Measurements from ENCODE around the gene MAB21L3. TPM values are rescaled to one million over a fixed set of nuclear protein-coding genes. Genes with fewer than 3 reads are reported as not detected.

MAB21L3 gene
- total RNA-seq, 1 donor = 0.36 TPM

GRCh38 chr1:116164604-116165368 is 53.6 kb downstream of the MAB21L3 start:
- H2AFZ ChIP-seq (ENCODE audit: low read length) = no peak overlapping the region
- no peak for TF ChIP-seq CTCF (IDR thresholded peaks at IDR 0.05; ENCODE audit: extremely low read depth, low read depth, low read length)
- peaks cover 16% of the 10 kb centered on the region for H3K27me3 ChIP-seq (ENCODE audit: insufficient read depth, low read length)
- H4K20me1 ChIP-seq (ENCODE audit: insufficient read depth, low read length) = no peaks in the 10 kb centered on the region
- DNase-seq (ENCODE audit: insufficient read length, low spot score, missing footprints) = no peak
- H3K4me2 ChIP-seq (ENCODE audit: insufficient read depth, low read length) = no peak overlapping the region
- H3K4me3 ChIP-seq (ENCODE audit: insufficient read depth, low read length) = no peak overlapping the region
- no peak overlapping the region for H3K27ac ChIP-seq (ENCODE audit: low read depth, low read length)
- no peaks in the 10 kb centered on the region for H3K36me3 ChIP-seq (ENCODE audit: insufficient read depth, low read length)
- no peaks in the 10 kb centered on the region for H3K79me2 ChIP-seq (ENCODE audit: insufficient read depth, low read length)
- H3K4me1 ChIP-seq (ENCODE audit: insufficient read depth, low read length) = no peaks in the 10 kb centered on the region
- H3K9me3 ChIP-seq (ENCODE audit: low read depth, low read length) = no peaks in the 10 kb centered on the region

DNA sequence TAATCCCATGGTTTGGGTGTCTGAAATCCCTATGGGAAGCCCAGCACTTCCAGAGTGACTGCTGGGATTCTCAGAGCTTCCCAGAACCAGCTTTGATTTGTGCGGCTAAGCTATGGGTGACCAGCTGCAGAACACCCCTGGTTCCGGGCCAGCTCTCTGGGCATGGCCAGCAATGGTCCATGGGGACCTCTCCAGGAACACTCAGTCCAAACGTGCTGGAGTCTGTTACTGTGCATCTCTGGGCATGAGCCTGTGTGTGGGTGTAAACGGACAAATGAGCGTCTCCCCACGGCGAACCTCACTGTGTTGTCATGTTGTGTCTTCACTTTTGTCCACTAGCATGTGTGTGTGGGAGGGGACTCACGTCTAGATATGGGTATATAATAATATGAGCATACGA is 54.4 kb downstream of the MAB21L3 start:
- Histone ChIP-seq H3K36me3 (ENCODE audit: insufficient read depth, low read length) (no peaks in the 10 kb centered on the region), H3K27ac (ENCODE audit: low read depth, low read length) (no peak overlapping the region), H4K20me1 (ENCODE audit: insufficient read depth, low read length) (no peaks in the 10 kb centered on the region), H3K4me3 (ENCODE audit: insufficient read depth, low read length) (no peak overlapping the region), H3K27me3 (ENCODE audit: insufficient read depth, low read length) (peaks cover 16% of the 10 kb centered on the region), H3K79me2 (ENCODE audit: insufficient read depth, low read length) (no peaks in the 10 kb centered on the region), H2AFZ (ENCODE audit: low read length) (no peak overlapping the region), H3K9me3 (ENCODE audit: low read depth, low read length) (no peaks in the 10 kb centered on the region), H3K4me1 (ENCODE audit: insufficient read depth, low read length) (no peaks in the 10 kb centered on the region), H3K4me2 (ENCODE audit: insufficient read depth, low read length) (no peak overlapping the region)
- no peak for TF ChIP-seq CTCF (IDR thresholded peaks at IDR 0.05; ENCODE audit: extremely low read depth, low read depth, low read length)
- DNase-seq (ENCODE audit: insufficient read length, low spot score, missing footprints) = no peak

- H3K4me2 ChIP-seq (ENCODE audit: insufficient read depth, low read length) = no peak overlapping the region
- DNase-seq (ENCODE audit: insufficient read length, low spot score, missing footprints) = no peak
Observed at GRCh38 chr1:116166011-116166571, 54.9 kb downstream of the MAB21L3 start.

More at GRCh38 chr1:116166011-116166571, 54.9 kb downstream of the MAB21L3 start:
- Histone ChIP-seq H3K79me2 (ENCODE audit: insufficient read depth, low read length) (no peaks in the 10 kb centered on the region), H3K9me3 (ENCODE audit: low read depth, low read length) (no peaks in the 10 kb centered on the region), H4K20me1 (ENCODE audit: insufficient read depth, low read length) (no peaks in the 10 kb centered on the region), H3K4me1 (ENCODE audit: insufficient read depth, low read length) (no peaks in the 10 kb centered on the region), H3K27ac (ENCODE audit: low read depth, low read length) (no peak overlapping the region), H2AFZ (ENCODE audit: low read length) (no peak overlapping the region), H3K36me3 (ENCODE audit: insufficient read depth, low read length) (no peaks in the 10 kb centered on the region), H3K4me3 (ENCODE audit: insufficient read depth, low read length) (no peak overlapping the region), H3K27me3 (ENCODE audit: insufficient read depth, low read length) (peaks cover 20% of the 10 kb centered on the region)
- TF ChIP-seq CTCF (IDR thresholded peaks at IDR 0.05; ENCODE audit: extremely low read depth, low read depth, low read length) = no peak

All from osteoblast (primary cell).